Activated CD8-positive, alpha-beta memory T cell treated with anti-CD3 and anti-CD28 coated beads for 36 hours (primary cell): Measurements from ENCODE around the gene LHX1. TPM values are rescaled to one million over a fixed set of nuclear protein-coding genes. Genes with fewer than 3 reads are reported as not detected.

Source experiments
- CTCF ChIA-PET: fragments of 350-600 bp; sonication (Branson Sonifier 250); formaldehyde crosslinking; loops from one replicate; lab custom pipeline; 2021; ENCODE audit warnings: antibody characterized with exemption; lab: Charles Lee
- POLR2A ChIA-PET: fragments of 350-600 bp; sonication (Branson Sonifier 250); formaldehyde crosslinking; loops from one replicate; lab custom pipeline; 2021; ENCODE audit warnings: antibody characterized with exemption; lab: Charles Lee
- total RNA-seq, 2 experiments: library from RNA; stranded (reverse); gene quantifications; one replicate each; pipeline ENCODE4 v1.2.3, GENCODE V29; 2021

Gene LHX1
- total RNA-seq: under 1 TPM; 0.25 to 0.32 TPM

DNA sequence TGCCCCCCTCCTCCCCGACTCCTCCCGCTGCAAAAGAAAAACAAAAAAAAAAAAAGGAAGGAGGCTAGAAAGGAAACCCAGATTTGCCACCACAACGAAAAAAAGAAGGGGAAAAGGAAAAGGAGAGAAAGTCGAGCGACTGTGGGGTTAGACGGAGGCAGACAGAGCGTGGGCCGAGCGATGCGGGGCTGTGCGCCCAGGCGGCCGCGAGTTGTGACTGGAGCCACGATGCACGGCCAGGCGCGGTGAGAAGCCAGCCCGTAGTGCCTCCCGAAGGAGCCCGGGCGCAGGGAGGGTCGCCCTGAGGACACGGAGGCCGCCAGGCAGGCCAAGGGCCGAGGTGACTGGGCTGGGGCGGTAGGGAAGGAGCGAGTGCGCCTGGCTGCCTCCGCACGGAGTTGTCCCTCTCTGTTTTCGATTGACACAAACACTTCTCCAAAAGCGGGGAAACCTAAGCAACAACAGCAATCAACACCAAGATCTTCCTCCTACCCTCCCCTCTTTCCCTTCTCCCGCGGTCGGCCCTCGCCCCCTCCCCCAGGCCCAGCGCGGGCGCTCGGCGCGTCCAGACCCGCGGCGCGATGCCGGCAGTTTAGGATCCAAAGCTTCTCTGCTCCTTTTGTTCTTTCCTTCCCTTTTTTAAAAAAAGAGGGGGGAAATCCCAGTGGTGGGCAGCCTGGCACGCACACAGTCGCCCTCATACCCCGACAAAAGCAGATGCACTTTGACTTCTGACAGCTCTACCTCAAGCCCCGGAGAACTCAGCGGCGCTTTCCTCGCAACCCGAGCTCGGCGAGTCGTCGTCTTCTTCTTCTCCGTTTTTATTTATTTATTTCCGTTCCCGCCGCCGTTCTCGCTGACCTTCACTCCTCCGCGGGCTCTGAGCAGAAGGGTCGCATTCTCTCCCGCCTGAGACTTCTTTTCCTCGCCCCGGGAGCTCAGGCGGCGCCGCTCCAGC lies at the start of gene LHX1:
LHX1 (plus strand) TSS at position 475 of the 958 bp plus-strand sequence. CDS start 723 bp downstream, outside the sequence.
- CTCF ChIA-PET: interaction anchor here (0.5 kb wide), 1 partner anchor 157 kb away, joined by 5 read pairs; no protein-coding TSS in a partner anchor
- POLR2A ChIA-PET: no interaction called here

DNA sequence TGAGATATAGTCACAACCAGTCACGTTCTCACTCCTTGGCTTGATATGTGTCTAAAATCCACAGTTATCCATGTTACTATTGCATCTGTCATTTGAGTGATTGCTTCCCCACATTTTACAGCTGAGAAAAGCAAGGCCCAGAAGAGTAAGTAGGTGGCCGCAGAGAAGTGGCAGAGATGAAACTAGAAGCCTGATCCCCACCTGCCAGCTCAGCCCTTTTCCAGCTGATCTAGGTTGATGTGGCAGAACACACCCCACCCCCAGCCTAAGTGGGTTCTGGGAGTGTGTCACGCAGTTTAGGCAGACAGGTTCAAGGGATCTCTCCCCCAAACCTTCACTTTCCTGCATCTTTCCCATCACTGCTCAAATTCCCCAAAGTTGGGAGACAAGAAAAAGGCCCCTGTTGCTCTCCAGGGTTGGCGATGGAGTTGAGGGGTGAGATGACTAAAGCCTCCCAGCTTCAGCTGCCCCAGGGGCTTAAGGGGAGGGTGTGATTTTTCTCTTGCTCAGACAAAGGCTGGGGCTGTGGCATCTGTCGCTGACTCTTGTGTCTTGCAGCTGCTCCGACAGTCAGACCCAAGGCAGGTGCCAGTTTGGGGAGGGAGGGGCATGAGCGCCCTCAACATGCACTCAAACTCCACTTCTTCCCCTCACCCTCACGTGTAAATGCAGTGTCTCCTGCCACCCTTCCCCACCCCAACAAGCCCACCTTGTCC lies 48.9 kb upstream of the LHX1 start:
- CTCF ChIA-PET: no interaction called here
- POLR2A ChIA-PET: no interaction called here

DNA sequence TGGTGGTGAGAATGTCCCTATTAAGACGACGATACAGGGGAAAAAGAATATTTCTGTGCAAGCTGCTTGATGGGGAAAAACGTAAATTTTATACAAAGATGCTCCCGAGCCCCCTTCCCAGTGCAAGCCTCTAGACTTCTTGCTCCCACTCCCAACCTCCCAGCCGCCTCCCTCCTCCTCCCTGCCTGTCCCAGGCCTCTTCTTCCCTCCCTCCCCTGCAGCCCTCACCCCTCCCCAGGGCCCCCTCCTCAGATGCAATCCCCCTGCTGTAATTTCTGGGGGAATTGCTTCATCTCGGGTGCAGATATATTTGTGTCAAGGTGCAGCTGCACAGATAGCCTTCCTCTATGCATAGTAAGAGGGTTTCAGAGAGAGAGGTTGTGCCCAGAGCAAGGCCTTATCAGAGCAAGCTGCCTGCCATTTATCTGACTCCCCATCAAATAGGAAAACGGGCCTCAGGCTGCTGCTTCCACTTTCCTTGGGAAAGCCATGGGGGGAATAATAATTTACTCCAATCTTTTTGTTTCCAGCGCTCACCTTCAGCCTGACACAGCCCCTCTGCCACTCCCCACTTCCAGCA lies 47.4 kb upstream of the LHX1 start:
- ChIA-PET CTCF (no interaction called here), POLR2A (no interaction called here)

DNA sequence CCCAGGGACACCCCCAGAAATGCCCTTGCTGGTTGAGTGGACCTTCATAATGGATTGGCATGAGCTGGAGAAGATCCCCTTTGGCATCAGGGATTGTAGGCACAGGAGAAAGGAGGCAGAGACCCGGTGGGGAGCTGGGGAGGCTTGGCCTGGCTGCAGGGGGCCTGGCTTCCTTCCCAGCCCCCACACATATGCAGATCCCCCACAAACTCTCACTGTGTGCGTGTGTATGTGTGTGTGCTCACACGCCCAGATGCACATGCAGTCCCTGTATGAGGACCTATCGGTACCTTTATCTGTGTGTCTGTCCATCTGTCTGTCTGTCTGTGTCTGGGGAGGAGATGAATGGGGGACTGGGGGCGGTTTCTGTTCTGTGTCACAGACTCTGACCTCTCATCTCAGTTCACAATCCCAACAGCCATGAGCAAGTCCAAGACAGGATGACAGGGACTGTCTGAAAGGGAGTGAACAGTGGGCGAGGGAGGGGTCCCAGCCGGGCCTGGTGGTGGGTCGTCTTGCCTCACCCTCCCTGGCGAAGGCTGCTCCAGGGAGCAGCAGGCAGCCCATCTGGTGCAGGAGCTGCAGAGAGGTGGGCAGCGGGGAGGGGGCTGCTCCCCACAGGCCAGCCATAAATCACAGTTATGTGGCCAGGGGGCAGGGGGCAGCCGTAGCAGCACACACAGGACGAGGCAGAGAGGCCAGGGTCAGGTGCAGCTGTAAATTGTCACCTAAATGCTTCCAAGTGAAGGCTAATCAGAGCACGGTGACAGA lies 46.7 kb upstream of the LHX1 start:
- CTCF ChIA-PET: no interaction called here
- POLR2A ChIA-PET: no interaction called here

DNA sequence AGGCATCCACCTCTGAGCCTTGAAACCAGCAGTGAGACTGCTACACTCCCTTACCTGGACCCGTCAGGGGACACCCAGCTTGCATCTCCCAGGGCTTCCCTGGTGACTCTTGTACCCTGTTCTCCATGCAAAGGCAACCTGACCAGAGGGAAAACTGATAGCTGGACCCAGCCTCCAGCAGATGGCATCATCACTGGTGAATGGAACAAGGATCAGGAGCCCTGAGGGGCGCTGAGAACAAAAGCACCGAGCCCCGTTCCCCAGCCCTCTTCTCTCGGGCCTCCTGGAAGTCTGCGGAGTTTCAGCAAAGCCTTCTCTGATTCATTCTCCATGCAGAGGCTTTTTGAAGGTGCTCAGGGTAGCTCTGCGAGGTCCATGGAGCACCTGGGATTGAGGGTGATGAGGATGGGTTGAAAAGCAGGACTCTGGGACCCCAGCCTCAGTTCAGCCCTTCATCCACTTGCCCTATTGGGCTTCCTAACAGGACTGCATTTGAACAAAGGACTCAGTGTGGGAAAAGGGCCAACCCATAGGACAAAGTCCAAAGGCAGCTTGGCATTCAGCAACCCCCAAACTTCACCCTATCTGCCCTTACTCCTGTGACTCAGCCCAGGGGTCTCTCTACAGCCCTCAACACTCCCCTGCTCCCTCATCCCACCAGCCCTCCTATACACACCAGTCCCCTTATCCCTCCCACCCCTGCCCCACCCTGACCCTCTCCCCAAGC lies 45.0 kb upstream of the LHX1 start:
- POLR2A ChIA-PET: no interaction called here
- CTCF ChIA-PET: no interaction called here

DNA sequence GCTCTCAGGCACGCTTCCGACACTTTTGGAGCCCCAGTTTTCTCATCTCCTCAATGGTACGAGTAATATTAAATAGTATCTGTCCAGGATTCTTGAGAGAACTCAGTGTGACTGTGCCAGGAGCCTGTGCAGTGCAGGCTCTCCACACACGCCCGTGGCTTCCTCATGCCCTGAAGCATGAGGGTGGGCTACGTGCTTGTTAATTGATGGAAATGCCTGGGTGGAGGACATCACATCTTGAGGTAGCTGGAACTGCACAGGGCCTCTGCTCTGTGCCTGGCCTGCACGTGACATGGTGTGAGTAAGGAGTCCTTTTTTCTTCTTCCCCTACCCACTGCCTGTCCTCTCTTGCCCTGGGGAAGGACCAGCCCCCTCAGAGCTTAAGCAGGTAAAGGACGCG lies 43.1 kb upstream of the LHX1 start:
- POLR2A ChIA-PET: no interaction called here
- CTCF ChIA-PET: no interaction called here

DNA sequence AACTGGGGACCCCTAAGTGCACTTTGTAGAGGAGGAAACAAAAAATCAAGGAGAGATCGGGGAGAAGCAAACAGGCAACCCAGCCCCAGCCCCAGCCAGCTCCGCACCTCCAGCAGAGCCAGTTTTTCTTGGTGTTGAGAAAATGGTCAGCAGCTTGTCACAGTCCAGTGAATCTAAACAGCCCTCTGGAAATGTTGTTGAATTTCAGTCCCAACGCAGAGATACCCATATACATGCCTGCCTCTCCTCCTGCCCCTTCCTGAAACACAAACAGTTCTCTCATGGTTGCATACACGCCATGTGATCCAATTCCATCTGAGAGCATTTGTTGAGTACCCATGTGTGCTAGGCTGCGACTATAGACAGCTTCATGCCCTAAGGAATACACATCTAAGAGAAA lies 42.4 kb upstream of the LHX1 start:
- POLR2A ChIA-PET: no interaction called here
- CTCF ChIA-PET: no interaction called here

DNA sequence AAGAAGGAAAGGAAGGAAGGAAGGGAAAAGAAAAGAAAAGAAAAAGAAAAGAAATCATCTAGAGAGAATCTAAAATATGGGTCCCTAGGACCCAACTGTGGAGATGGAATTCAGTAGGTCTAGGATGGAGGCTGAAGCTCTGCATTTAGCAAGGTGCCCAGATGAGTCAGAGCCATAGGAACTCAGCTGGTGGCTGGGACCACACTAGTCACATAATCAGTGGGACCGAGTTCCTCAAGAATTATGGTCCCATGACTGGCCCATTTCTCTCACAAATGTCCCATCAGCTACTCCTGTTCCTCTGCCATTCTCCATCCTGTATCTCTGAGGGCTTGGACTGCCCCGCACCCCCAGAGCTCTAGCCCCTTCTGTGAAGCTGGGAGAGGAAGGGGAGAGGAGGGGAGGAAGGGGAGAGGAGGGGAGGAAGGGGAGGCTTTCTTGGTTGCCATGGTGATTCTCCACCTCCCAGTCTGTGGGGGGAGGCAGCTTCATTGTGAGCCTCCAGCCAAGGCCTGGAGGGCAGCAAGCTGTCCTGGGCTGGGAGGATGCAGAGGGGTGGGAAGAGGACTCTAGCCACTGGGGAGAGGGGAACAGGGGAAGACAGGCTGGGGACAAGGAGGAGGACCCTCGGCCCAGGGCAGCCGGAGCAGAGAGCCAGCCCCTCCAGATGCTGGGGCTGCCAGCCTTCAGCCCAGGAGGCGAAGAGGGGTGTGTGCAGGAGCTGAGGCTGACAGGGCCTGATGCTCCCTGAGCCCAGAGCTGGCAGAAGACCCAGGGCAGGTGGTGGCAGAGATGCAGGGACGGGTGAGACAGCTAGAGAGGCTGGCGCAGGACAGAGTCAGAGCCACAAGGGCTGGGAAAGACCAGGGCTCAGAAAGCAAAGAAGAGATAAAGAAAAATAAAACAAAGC lies 37.8 kb upstream of the LHX1 start:
- ChIA-PET CTCF (no interaction called here), POLR2A (no interaction called here)

DNA sequence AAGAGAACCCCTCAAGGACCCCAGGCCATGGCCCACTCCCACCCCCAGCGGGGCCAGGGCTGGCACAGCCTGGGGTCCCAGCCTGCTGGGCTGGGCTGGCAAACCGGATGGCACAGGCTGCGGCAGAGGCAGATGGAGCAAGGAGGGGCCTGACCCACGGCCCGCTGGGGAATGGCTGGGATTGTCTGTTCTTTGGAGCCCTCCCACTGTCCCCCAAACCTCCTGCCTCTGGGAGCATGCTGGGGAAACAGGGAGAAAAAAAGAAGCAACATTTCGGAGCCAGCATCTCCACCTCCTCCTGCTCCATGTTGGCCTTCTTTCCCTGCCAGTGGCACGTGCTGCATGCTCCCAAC lies 37.1 kb upstream of the LHX1 start:
- CTCF ChIA-PET: no interaction called here
- POLR2A ChIA-PET: no interaction called here

DNA sequence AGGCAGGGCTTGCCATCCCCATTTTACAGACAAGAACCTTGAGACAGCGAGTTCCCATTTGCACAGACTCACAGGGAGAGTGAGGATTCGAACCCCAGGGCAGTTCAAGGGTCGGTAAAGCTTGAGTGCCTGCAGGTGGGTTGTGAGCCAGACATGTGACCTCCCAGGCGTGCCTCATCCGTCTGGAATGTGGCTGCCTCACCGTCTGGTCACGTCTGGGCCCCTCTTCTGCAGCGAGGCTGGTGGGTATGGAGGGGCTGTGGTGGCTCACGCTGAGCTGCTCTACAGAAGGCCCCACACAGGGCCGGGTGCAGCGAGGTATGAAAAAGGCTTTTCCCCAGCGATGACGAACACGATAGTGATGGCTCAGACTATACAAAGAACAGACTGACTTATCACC lies 35.8 kb upstream of the LHX1 start:
- ChIA-PET POLR2A (no interaction called here), CTCF (no interaction called here)

DNA sequence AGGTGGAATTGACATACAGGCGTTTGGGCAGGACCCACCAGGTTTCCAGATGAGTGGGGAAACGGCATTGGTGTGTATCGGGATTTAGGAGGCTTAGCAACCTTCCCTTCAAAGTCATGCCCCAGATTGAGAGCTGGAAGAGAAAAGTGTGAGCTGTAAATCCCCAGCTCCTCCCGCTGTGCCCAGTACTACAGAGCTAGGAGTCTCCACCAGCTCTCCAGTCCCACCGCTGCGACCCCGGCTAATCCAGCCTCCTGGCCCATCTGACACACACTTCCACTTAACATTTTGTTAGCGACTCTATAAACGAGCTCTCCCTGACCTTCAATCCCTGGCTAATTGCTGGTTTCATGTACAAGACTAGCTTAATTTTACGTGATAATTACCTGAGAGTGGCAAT lies 29.9 kb upstream of the LHX1 start:
- ChIA-PET POLR2A (no interaction called here), CTCF (no interaction called here)

DNA sequence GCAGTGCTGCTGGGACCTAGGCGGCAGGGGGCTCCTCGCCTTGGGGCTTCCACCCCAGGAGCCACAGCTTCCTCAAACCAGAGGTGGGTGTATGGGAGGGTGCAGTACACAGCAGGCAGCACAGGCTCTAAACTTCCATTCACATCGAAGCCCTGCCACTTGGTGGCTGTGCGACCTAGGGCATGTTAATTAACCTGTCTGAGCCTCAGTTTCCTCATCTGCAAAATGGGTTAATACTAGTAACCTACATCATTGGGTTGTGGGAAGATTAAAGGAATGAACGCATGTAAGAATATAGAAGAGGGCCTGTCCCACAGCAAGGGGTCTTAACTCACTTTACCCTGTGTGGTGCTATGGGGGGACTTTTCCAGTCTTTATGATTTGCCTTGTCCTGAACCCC lies 26.8 kb upstream of the LHX1 start:
- POLR2A ChIA-PET: no interaction called here
- CTCF ChIA-PET: interaction anchor here (0.6 to 1.1 kb wide), 2 partner anchors 11 to 54 kb away, joined by 4 read pairs; no protein-coding TSS in a partner anchor

DNA sequence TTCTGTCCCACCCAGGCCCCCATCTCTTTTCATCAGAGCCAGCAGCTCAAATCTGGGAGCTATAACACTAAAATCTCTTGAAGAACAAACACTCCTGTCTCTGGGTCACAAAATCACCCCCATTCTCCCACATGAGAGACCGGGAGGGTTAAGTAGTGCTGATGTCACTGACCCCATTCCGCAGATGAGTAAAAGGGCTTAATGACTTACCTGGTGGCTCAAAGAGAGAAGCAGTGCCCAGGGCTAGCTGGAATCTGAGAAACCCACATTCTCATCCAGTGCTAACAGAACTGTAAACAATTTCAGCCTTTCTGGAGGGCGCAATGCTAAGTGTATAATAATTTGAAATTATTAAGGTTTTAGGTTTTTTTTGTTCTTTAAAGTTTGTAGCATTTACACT lies 26.3 kb upstream of the LHX1 start:
- ChIA-PET CTCF (no interaction called here), POLR2A (no interaction called here)

DNA sequence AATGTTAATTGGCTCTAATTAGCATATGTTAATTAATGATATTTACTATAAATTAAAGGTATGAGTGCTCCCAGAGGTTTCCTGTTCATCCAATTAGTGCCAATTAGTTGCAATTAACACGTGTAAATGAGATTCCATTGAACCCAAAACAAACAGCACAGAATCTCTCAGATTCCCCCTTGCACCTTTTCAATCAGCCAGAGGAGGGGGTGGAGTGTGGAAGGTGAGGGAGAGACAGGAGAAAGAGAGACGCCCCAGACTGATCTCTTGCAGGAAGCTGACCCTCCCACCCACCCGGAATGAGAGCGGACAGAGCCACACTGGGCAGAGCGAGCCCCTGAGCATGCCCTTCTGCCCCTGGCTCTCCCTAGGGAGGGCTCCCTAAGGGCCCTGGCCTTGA lies 24.1 kb upstream of the LHX1 start:
- ChIA-PET CTCF (no interaction called here), POLR2A (no interaction called here)

DNA sequence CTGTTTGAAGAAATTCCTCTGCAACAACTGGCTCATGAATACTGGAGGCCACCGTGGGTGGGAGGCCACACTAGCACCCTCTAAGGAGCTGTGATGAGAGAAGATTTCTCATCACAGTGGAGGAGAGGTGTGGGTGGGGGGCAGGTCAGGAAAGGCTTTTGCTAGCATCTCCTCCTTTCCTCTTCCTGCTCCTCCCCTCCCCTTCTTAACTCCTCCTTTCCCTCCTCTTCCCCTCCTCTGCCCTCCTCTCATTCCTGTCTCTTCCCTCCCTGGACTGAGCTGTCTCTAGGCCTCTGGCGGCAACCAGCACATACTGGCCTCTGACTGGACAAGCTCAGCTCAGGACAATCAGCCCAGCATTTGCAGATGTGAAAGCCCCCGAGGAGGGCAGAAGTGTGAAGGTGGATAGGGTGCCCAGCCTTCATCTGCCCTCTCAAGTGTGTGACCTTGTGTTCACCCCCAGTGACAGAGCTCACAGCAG lies 19.0 kb upstream of the LHX1 start:
- POLR2A ChIA-PET: no interaction called here
- CTCF ChIA-PET: no interaction called here

DNA sequence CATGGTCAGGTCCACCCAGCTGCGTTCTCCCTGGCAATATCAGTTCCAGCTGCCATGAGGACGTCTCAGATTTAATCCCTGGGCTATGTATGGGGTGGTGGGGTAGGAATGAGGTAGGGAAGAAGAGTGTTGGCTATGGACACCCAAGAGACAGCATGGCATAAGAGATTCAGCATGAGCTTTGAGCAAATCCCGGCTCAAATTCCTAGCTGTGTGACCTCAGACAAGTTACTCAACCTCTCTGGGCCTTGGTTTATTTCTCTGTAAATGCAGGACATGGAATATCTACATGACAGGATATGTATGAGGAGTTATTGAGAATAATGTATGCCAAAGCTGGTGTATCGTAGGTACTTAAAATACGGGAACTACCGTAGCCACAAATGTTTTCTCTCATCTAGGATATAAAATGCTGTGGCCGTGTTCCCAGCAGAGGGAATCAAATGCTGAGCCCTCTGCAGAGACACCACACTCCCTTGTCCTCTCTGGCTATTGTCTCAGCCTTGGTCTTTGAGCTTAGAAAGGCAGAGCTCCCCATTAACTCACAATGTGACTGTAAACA lies 17.8 kb upstream of the LHX1 start:
- POLR2A ChIA-PET: no interaction called here
- CTCF ChIA-PET: no interaction called here
